ENCODE measurements around the gene MPHOSPH8. TPM values are rescaled to one million over a fixed set of nuclear protein-coding genes. Genes with fewer than 3 reads are reported as not detected.
"Not testable (repeated sequence)": the region's sequence is repeated elsewhere in the genome, so short reads cannot be mapped to it uniquely, and the experiment has no call there.

The MPHOSPH8 gene
- total RNA-seq, 1 donor from 2014 or later: 22.9 TPM

DNA sequence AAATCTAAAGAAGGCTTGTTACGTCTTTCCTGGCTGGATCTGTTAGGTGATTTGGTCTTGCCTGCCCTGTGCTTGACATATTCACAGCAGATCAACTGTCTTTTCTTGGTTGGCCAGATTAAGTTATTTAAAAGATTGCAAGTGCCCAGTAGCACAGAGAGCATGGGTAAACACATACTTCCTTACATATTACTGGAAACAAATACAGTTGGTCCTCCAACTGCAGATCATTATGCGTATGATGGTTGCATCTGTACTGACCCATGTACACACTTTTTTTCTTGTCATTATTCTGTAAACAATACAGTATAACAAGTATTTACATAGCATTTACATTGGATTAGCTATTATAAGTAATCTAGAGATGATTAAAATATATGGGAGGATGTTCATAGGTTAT lies 9.2 kb upstream of the MPHOSPH8 start:
- no peak for FAIRE-seq
- Mint-ChIP-seq H3K27me3 (ENCODE audit: low read depth, unreplicated experiment) (peaks cover 7% of the 10 kb centered on the region), H3K9me3 (ENCODE audit: unreplicated experiment) (no peaks in the 10 kb centered on the region), H3K4me1 (ENCODE audit: low read depth, unreplicated experiment) (no peaks in the 10 kb centered on the region), H3K4me3 (ENCODE audit: unreplicated experiment) (no peak overlapping the region), H3K27ac (ENCODE audit: unreplicated experiment) (no peak overlapping the region), H3K36me3 (ENCODE audit: low read depth, unreplicated experiment) (no peaks in the 10 kb centered on the region)
- no peak overlapping the region for H2AFZ ChIP-seq (ENCODE audit: low read depth, low read length)
- no peak overlapping the region for H3K4me3 ChIP-seq (ENCODE audit: insufficient read depth, low read depth, low read length)
- H3K27ac ChIP-seq (ENCODE audit: low read depth, low read length): no peak overlapping the region
- no peak for TF ChIP-seq EZH2 (IDR thresholded peaks at IDR 0.05; ENCODE audit: insufficient read depth, low read length)
- TF ChIP-seq, protein P1, sequence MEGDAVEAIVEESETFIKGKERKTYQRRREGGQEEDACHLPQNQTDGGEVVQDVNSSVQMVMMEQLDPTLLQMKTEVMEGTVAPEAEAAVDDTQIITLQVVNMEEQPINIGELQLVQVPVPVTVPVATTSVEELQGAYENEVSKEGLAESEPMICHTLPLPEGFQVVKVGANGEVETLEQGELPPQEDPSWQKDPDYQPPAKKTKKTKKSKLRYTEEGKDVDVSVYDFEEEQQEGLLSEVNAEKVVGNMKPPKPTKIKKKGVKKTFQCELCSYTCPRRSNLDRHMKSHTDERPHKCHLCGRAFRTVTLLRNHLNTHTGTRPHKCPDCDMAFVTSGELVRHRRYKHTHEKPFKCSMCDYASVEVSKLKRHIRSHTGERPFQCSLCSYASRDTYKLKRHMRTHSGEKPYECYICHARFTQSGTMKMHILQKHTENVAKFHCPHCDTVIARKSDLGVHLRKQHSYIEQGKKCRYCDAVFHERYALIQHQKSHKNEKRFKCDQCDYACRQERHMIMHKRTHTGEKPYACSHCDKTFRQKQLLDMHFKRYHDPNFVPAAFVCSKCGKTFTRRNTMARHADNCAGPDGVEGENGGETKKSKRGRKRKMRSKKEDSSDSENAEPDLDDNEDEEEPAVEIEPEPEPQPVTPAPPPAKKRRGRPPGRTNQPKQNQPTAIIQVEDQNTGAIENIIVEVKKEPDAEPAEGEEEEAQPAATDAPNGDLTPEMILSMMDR (IDR thresholded peaks at IDR 0.05; ENCODE audit: insufficient read depth, low read depth, low read length): no peak
- no peaks in the 10 kb centered on the region for H3K27me3 ChIP-seq (ENCODE audit: insufficient read depth, low read length)
- H3K9me3 ChIP-seq (ENCODE audit: insufficient read depth, low read depth, low read length): no peaks in the 10 kb centered on the region
- DNase-seq (ENCODE audit: low read depth): no peak
- H3K79me2 ChIP-seq (ENCODE audit: insufficient read depth, low read length): no peaks in the 10 kb centered on the region
- H3K4me2 ChIP-seq (ENCODE audit: low read length): no peak overlapping the region
- no peaks in the 10 kb centered on the region for H3K4me1 ChIP-seq (ENCODE audit: insufficient read depth, low read length)
- no peaks in the 10 kb centered on the region for H4K20me1 ChIP-seq (ENCODE audit: insufficient read depth, low read length)
- H3K36me3 ChIP-seq (ENCODE audit: insufficient read depth, low read length): no peaks in the 10 kb centered on the region
- no peak overlapping the region for H3K9ac ChIP-seq (ENCODE audit: low read length)

DNA sequence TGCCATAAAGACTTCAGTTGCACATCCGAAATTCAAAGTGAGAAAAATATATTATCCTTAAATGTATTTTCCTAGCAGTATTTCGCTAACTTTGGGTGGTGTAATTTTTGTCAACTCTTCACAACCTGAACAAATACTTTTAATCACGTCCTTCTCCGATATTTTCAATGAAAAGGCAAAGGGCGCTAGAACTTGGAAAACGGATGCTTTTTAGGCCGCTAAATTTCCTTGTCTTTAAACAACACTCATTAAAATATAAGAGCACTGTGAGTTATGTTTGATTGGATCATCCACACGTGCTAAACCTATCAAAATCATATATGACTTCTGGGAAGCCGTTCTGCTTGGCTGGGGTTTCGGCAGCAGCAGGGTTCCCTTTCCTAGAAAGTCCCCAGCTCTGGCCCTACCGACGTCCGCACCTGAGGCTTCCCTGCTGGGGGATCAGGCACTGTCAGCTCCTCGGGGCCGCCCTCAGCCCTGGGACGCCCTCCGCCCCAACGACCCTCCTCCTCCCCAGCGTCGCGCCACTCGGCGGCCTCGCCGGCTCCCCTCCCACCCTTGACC lies 462 bp upstream of the MPHOSPH8 start:
- peaks cover 42% of the 10 kb centered on the region for H3K79me2 ChIP-seq (ENCODE audit: insufficient read depth, low read length)
- Mint-ChIP-seq H3K27me3 (ENCODE audit: low read depth, unreplicated experiment) (no peaks in the 10 kb centered on the region), H3K27ac (ENCODE audit: unreplicated experiment) (peak overlapping the region; percentile 66), H3K9me3 (ENCODE audit: unreplicated experiment) (peaks cover 4% of the 10 kb centered on the region), H3K4me1 (ENCODE audit: low read depth, unreplicated experiment) (peaks cover 3% of the 10 kb centered on the region), H3K4me3 (ENCODE audit: unreplicated experiment) (peak overlapping the region; percentile 100), H3K36me3 (ENCODE audit: low read depth, unreplicated experiment) (no peaks in the 10 kb centered on the region)
- H3K4me1 ChIP-seq (ENCODE audit: insufficient read depth, low read length): peaks cover 14% of the 10 kb centered on the region
- peak overlapping the region; percentile 94 for H3K9ac ChIP-seq (ENCODE audit: low read length)
- H3K9me3 ChIP-seq (ENCODE audit: insufficient read depth, low read depth, low read length): no peaks in the 10 kb centered on the region
- no peaks in the 10 kb centered on the region for H3K27me3 ChIP-seq (ENCODE audit: insufficient read depth, low read length)
- H3K4me3 ChIP-seq (ENCODE audit: insufficient read depth, low read depth, low read length): peak overlapping the region; percentile 95
- peak overlapping the region; percentile 96 for H3K4me2 ChIP-seq (ENCODE audit: low read length)
- H3K27ac ChIP-seq (ENCODE audit: low read depth, low read length): peak overlapping the region; percentile 84
- TF ChIP-seq EZH2 (IDR thresholded peaks at IDR 0.05; ENCODE audit: insufficient read depth, low read length): no peak
- TF ChIP-seq, protein P1 (IDR thresholded peaks at IDR 0.05; ENCODE audit: insufficient read depth, low read depth, low read length): no peak
- H2AFZ ChIP-seq (ENCODE audit: low read depth, low read length): peak overlapping the region; percentile 94
- peaks cover 27% of the 10 kb centered on the region for H4K20me1 ChIP-seq (ENCODE audit: insufficient read depth, low read length)
- H3K36me3 ChIP-seq (ENCODE audit: insufficient read depth, low read length): no peaks in the 10 kb centered on the region
- FAIRE-seq (no peak), DNase-seq (ENCODE audit: low read depth) (no peak)

DNA sequence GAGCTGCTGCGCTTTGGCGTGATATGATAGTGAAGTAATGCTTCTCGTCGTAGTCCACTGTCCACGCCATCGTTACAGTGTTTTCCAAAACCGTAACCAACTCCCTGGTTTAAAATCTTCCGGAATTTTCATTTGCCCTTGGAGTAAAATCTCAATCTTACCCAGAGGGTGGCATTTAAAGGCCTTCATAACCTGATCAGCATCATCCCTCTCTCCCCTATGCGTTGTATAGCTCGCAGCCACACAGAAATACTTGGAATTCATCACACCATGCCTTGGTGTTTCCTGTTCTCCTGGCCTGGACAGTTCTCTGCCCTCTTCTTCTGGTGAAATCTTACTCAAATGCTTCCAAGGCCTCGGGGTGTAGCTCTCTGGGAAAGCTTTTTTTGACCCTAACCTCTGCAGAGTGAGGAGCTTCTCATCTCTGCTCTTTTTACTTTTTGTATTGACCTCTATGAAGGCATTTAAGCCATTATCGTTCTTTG lies 839 bp downstream of the MPHOSPH8 start:
- H3K36me3 ChIP-seq (ENCODE audit: insufficient read depth, low read length): no peaks in the 10 kb centered on the region
- Mint-ChIP-seq H3K36me3 (ENCODE audit: low read depth, unreplicated experiment) (peaks cover 4% of the 10 kb centered on the region), H3K4me1 (ENCODE audit: low read depth, unreplicated experiment) (peaks cover 6% of the 10 kb centered on the region), H3K27ac (ENCODE audit: unreplicated experiment) (peak overlapping the region; percentile 97), H3K9me3 (ENCODE audit: unreplicated experiment) (peaks cover 4% of the 10 kb centered on the region), H3K4me3 (ENCODE audit: unreplicated experiment) (peak overlapping the region; percentile 100), H3K27me3 (ENCODE audit: low read depth, unreplicated experiment) (no peaks in the 10 kb centered on the region)
- peak overlapping the region; percentile 96 for H3K4me2 ChIP-seq (ENCODE audit: low read length)
- peaks cover 14% of the 10 kb centered on the region for H3K4me1 ChIP-seq (ENCODE audit: insufficient read depth, low read length)
- H3K9ac ChIP-seq (ENCODE audit: low read length): peak overlapping the region; percentile 94
- peak overlapping the region; percentile 94 for H2AFZ ChIP-seq (ENCODE audit: low read depth, low read length)
- H4K20me1 ChIP-seq (ENCODE audit: insufficient read depth, low read length): peaks cover 36% of the 10 kb centered on the region
- DNase-seq (ENCODE audit: low read depth) (peak; percentile 43), FAIRE-seq (no peak)
- peaks cover 54% of the 10 kb centered on the region for H3K79me2 ChIP-seq (ENCODE audit: insufficient read depth, low read length)
- H3K27me3 ChIP-seq (ENCODE audit: insufficient read depth, low read length): no peaks in the 10 kb centered on the region
- peak overlapping the region; percentile 95 for H3K4me3 ChIP-seq (ENCODE audit: insufficient read depth, low read depth, low read length)
- TF ChIP-seq EZH2 (IDR thresholded peaks at IDR 0.05; ENCODE audit: insufficient read depth, low read length): no peak
- TF ChIP-seq, protein P1 (IDR thresholded peaks at IDR 0.05; ENCODE audit: insufficient read depth, low read depth, low read length): no peak
- H3K9me3 ChIP-seq (ENCODE audit: insufficient read depth, low read depth, low read length): no peaks in the 10 kb centered on the region
- peak overlapping the region; percentile 84 for H3K27ac ChIP-seq (ENCODE audit: low read depth, low read length)

DNA sequence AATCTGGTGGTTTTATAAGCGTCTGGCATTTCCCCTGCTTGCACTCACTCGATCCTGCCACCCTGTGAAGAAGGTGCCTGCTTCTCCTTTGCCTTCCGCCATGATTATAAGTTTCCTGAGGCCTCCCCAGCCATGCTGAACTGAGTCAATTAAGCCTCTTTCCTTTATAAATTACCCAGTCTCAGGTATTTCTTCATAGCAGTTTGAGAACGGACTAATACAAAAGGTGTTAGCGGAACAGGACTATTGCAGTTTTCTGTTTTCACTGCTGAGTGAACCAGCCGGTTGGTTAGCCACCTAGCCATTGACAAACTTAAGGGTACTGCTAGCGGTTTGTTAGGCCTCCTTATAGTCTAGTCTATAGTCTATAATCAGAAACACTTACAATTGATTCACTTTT lies 2.5 kb downstream of the MPHOSPH8 start:
- H3K27me3 Mint-ChIP-seq (ENCODE audit: low read depth, unreplicated experiment); H2AFZ ChIP-seq (ENCODE audit: low read depth, low read length); H3K27ac ChIP-seq (ENCODE audit: low read depth, low read length); H3K27me3 ChIP-seq (ENCODE audit: insufficient read depth, low read length); DNase-seq (ENCODE audit: low read depth); H3K4me2 ChIP-seq (ENCODE audit: low read length); H3K9me3 Mint-ChIP-seq (ENCODE audit: unreplicated experiment); H3K9ac ChIP-seq (ENCODE audit: low read length); H3K4me3 ChIP-seq (ENCODE audit: insufficient read depth, low read depth, low read length); H3K9me3 ChIP-seq (ENCODE audit: insufficient read depth, low read depth, low read length); H3K36me3 ChIP-seq (ENCODE audit: insufficient read depth, low read length); FAIRE-seq; H3K36me3 Mint-ChIP-seq (ENCODE audit: low read depth, unreplicated experiment): not testable (repeated sequence)
- Mint-ChIP-seq H3K4me1 (ENCODE audit: low read depth, unreplicated experiment) (peaks cover 11% of the 10 kb centered on the region), H3K27ac (ENCODE audit: unreplicated experiment) (peak overlapping the region; percentile 38), H3K4me3 (ENCODE audit: unreplicated experiment) (peak overlapping the region; percentile 100)
- H3K4me1 ChIP-seq (ENCODE audit: insufficient read depth, low read length): peaks cover 14% of the 10 kb centered on the region
- peaks cover 49% of the 10 kb centered on the region for H4K20me1 ChIP-seq (ENCODE audit: insufficient read depth, low read length)
- H3K79me2 ChIP-seq (ENCODE audit: insufficient read depth, low read length): peaks cover 70% of the 10 kb centered on the region
